Stomach (tissue), 4 donors: ENCODE measurements around the gene NPHP4.

Experiments
- EP300 ChIP-seq: sonication (generic); formaldehyde crosslinking; IDR thresholded peaks from one replicate; pipeline ENCODE4 v1.6.1; 2017; ENCODE audit warnings: antibody characterized with exemption
- POLR2A ChIP-seq, 4 donors: fragments of 450-650 bp; IDR thresholded peaks; one replicate each; pipeline ENCODE4 v1.6.1; 2016; ENCODE audit warnings: antibody characterized with exemption in 4 of 4, control low read depth in 2 of 4, mild to moderate bottlenecking in 1 of 4, moderate library complexity in 1 of 4
- POLR2AphosphoS5 ChIP-seq, 3 donors: sonication (generic); formaldehyde crosslinking; IDR thresholded peaks; one replicate each; pipeline ENCODE4 v1.6.1; 2016; ENCODE audit warnings: antibody characterized with exemption in 3 of 3
- TF ChIP-seq, protein P1 (sequence below), 7 experiments: fragments of 450-650 bp in 4 of 7; fragments of 200-600 bp in 3 of 7; sonication (generic) in 3 of 7; IDR thresholded peaks; one replicate each; pipeline ENCODE4 v1.5.1; 2016 to 2019; ENCODE audit warnings: antibody characterized with exemption in 7 of 7, control low read depth in 2 of 7, mild to moderate bottlenecking in 1 of 7

DNA sequence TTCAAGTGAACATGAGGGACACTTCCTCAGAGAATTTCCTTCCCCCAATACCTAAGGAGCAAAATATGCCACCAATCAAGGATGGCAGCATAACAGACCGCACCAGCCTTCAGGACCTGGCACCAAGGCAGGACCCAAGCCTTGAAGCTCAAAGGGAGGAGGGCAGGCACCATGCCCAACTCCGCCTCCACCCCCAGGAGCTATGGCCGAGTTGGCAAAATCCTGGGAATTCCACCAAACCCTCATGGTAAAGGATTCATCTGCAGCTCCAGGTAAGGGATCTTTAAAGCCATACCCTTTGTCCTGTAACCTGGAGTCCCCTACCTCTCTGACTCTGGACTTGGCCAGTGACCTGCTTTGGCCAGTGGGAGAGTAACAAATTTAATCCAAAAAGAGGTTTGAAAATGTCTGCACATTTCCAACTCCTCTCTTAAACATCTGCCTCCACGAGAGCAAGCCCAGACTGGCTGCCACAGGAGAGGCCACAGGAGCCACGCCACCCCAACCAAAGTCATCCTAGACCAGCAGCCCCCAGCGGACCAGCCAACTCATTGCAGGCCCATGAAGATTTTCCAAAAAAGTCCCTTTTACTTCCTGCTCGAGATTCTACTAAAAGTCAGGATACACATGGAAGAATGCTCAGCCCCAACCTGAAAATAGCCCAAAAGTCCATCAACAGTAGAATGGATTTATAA is 41.9 kb downstream of the NPHP4 start:
- TF ChIP-seq, protein P1, sequence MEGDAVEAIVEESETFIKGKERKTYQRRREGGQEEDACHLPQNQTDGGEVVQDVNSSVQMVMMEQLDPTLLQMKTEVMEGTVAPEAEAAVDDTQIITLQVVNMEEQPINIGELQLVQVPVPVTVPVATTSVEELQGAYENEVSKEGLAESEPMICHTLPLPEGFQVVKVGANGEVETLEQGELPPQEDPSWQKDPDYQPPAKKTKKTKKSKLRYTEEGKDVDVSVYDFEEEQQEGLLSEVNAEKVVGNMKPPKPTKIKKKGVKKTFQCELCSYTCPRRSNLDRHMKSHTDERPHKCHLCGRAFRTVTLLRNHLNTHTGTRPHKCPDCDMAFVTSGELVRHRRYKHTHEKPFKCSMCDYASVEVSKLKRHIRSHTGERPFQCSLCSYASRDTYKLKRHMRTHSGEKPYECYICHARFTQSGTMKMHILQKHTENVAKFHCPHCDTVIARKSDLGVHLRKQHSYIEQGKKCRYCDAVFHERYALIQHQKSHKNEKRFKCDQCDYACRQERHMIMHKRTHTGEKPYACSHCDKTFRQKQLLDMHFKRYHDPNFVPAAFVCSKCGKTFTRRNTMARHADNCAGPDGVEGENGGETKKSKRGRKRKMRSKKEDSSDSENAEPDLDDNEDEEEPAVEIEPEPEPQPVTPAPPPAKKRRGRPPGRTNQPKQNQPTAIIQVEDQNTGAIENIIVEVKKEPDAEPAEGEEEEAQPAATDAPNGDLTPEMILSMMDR (IDR thresholded peaks at IDR 0.05) = no peak
- TF ChIP-seq POLR2A (IDR thresholded peaks at IDR 0.05) (no peak), EP300 (no peak), POLR2AphosphoS5 (IDR thresholded peaks at IDR 0.05) (no peak)
